MV-4-11 (cell line): ENCODE results near the gene RGS9.

Source experiments
- DNase-seq: peaks from one replicate; lab custom pipeline; 2025; lab: John Stamatoyannopoulos, UW

Gene RGS9

GRCh38 chr17:65261152-65261551 lies 124.0 kb downstream of the RGS9 start:
- DNase-seq, result no peak

DNA sequence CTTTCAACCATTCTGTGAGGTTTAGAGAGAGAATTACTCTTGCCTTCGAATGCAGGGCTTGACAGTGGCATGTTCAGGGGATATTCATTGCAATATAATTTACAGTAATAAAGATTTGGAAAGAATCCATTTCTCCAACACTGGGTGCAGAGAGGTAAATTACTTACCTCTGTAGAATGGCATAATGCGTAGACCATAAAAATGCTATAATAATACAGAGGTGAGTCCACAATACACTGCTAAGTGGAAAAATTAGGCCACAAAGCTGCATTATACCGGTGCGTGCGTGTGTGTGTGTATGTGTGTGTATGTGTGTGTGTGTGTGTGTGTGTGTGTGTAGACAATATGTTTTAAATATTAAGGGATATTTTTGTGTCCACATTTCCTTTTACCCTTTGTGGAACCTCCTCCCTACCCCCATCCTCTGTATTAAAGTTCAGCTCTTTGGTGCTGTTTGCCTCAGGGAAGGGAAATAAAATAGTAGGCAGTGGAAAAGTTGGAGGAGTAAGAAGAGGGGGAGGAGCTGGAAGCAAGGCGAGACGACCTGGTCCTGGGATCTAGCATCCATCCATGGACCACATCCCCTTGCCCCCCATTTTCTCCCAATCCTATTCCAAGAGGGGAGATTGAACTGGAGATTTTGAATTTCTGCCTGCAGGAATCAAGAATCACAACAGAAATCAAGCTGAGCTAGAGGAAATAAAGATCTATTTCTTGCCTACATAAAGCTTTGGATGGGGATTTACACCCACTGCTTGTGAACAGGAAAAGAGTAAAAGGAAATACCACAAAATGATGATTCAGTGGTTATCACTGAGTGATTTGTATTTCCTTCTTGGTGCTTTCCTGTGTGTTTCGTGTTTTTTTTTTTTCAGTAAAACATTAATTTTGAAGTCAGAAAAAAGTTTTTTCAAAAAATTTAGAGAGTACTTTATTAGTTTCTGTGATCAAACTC lies 124.8 kb downstream of the RGS9 start:
- DNase-seq, result no peak

DNA sequence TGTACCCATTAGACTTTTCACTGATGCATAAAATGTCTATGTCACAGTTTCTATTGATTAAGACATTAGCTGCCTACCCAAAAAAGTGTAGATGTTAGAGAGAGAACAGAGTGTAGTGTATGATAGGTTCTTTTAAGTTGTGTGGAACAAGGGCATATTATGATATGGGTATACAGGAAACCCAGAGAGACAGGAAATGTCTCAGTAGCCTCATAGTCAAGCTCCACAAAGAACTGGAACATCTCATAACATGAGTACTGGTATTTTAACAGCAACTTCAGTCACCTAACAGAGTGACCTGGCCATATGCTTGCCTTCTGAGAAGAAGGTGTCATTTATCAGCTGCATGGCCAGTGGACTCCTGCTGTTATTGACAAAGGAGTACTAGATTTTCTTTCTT lies 128.1 kb downstream of the RGS9 start:
- no peak for DNase-seq

DNA sequence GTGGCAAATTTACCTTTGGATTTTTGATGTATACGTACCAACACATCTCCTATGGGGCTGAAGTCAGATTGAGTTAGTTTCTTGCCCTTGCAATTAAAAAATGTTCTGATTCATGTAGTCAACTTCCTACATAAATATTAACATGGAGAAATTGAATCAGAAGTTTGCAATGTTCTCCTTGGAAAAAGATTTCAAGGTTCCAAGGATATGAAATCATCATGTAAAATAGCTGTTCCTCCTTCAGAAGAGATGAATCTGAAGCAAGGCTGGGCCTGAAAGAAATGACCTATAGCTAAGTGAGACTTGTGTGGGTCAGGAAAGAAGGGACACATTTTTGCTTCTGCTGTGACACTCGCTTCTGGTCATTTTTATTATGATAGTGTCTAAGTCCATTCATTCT lies 131.7 kb downstream of the RGS9 start:
- DNase-seq, result no peak

DNA sequence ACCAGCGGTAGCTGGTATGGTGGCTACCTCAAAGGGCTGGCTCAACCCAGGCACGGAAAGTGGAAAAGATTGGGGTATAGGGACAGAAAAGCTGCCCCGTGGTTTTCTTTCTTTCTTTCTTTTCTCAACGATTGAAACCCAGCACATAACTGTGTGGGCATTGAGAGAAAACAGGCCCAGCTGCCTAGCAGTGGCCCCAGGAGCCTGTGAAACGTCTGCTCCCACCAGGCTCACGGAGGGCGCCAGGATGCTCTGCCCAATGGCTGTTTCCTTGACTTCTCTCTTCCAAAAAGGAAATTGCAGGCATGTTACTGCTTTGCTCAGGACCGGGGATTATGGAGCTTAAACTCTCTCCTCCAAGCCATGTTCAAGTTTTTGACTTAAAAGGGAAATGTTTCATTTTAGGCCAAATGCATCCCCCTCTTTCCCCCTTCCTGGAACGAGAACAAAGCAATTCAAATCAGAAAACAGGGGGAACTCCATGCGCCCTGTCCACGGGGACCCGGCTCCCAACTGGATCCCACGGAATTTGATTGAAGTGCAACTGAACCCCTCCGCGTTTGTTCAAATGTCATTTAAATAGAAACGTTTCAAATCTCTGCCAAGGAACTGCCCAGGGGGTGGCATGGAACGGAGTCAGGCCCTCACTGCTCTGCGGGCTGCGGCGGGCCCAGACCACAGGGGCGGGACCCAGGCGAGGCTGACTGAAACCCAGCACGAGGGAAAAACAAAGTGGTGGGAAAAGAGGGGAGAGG lies 133.5 kb downstream of the RGS9 start:
- no peak for DNase-seq

DNA sequence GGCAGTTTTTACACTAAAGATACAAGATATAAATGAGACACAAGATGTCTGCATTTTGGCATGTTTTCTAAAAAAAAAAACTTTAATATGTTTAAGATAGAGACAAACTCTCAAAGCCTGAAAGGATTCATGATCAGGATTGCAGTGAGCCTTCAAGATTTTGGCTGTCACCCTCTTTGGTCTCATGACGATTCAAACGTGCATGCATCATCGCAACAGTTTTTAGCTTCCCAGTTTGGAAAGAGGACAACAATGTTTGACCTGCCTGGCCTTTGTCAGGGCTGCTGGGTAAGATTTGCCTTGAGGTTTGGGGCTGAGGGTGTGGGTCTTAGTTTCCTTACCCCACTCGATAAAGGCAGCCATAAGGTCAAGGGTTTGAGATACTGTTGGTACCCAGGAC lies 134.1 kb downstream of the RGS9 start:
- DNase-seq, result no peak
